ENCODE data around the gene FTMT.

GRCh38 chr5:121850272-121850671, 1.4 kb upstream of the FTMT start:
- TF ChIP-seq CTCF (IDR thresholded peaks at IDR 0.05) (no peak), EZH2 (IDR thresholded peaks at IDR 0.05) (no peak)

Data from neural progenitor cell (in vitro differentiated cells).